ENCODE results near the gene NES.

Gene NES

DNA sequence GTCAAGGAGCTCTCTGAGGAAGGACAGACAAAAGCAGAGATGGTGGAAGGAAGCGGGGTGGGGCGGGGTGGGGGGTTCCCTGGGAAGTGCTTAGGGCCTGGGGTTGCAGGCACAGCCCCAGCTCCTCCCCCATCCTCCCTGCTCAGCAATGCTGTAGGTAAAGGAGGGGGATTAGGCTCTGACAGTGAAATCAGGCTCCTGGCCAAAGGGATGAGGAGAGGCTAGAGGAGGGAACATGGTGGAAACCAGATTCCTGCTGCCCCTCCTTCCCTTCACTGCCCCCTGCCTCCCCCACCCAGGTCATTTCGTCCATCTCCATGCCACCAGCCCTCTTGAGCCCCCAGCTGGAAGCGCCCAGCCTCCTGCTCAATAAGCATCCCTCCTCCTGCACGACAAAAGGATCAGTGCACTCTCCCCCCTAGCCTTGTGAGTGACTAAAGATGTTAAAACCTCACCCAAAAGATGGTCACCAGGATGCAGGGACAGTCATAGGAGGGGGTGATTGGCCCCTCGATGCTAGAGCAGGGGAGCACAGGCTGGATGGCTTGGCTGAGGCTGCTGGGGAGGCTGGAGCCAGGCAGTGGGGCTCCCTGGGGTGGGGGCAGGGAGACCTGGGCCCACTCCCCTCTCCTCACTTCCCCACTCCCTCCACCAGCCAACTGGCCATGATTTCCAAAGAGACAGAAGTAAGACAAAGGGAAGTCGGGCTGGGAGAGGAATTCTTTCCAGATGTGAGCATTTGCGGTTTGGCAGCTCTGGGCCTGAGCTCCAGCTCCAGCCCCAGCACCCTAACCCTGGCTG, 30.4 kb upstream of the NES start:
- DNase-seq (ENCODE audit: low read depth), result peak; percentile 79
- H3K4me3 ChIP-seq (ENCODE audit: low read length), result peak overlapping the region; percentile 34
- TF ChIP-seq, protein P1, sequence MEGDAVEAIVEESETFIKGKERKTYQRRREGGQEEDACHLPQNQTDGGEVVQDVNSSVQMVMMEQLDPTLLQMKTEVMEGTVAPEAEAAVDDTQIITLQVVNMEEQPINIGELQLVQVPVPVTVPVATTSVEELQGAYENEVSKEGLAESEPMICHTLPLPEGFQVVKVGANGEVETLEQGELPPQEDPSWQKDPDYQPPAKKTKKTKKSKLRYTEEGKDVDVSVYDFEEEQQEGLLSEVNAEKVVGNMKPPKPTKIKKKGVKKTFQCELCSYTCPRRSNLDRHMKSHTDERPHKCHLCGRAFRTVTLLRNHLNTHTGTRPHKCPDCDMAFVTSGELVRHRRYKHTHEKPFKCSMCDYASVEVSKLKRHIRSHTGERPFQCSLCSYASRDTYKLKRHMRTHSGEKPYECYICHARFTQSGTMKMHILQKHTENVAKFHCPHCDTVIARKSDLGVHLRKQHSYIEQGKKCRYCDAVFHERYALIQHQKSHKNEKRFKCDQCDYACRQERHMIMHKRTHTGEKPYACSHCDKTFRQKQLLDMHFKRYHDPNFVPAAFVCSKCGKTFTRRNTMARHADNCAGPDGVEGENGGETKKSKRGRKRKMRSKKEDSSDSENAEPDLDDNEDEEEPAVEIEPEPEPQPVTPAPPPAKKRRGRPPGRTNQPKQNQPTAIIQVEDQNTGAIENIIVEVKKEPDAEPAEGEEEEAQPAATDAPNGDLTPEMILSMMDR (conservative IDR thresholded peaks at IDR 0.05; ENCODE audit: low read length), result no peak

DNA sequence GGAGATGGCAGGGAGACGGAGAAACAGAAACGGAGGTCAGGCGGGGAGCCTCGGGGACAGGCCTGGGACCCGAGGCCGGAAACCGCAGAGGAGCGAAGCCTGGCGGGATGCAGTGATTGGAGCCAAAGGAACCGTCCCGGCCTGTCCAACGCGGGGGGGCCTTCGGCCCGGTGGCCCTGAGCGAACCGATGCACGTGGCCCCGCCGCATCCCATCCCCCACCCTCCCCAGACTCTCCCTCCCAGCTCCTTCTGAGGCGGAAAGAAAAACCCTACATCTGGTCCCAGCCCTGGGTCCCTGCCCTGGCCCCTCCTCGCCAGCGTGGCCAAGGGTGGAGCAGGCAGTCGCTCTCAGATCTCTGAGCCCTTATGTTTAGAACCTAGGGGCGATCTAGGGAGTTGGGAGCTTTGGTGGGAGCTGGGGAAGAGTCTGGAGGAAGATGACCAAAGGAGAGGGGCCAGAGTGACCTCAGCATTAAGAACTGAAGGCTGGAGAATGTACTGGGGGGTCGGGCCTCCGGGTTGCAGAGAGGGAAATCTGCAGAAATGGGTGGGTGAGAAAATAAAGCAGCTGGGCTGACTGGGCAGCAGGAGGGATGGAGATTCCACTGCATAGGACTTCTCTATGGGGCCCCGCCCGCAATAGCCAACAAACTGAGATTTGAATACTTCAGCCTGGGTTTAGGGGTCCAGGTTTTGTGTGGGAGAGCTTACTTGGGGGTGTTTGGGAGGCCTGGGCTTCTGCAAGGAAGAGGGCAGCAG, 29.6 kb upstream of the NES start:
- peak; percentile 90 for DNase-seq (ENCODE audit: low read depth)
- peak overlapping the region; percentile 69 for H3K4me3 ChIP-seq (ENCODE audit: low read length)
- TF ChIP-seq, protein P1 (conservative IDR thresholded peaks at IDR 0.05; ENCODE audit: low read length), result no peak

- peak overlapping the region; percentile 69 for H3K4me3 ChIP-seq (ENCODE audit: low read length)
- TF ChIP-seq, protein P1 (conservative IDR thresholded peaks at IDR 0.05; ENCODE audit: low read length), result peak; percentile 63
- peak; percentile 64 for DNase-seq (ENCODE audit: low read depth)
Observed at GRCh38 chr1:156705918-156706656, 28.9 kb upstream of the NES start.

DNA sequence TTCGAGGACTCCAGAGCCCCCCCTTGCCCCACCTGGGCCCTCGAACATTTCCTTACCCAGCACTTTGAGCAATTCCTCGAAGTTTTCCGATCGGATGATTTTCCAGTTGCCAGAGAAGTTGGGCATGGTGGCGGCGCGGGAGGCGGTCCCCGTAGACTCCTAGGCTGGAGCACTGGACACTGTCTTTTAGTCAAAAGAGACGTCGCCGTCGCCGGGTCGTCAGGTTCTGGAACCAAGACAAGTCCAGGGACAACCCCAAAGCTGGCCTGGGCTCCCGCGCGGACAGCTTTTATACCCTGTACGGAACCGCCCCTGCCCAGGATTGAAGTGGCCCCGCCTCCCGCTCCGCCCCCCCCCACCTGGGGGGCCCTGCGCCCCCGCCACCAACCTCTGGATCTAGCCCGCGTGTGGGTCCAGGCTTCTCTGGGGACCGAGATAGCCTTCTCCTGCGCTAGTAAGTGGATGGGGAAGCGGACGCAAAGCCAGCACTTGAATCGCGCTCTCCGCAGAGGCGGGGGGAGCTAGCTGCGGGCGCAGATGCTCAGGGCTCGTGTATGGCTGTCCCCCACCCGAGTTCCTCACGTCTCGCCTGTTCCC, 28.2 kb upstream of the NES start, which contains the start of gene CRABP2:
Gene CRABP2 (minus strand): TSS at position 263 of the 597 bp plus-strand sequence. CDS start 137 bp downstream, at position 126.
- peak within 1 kb of the TSS; percentile 69 for H3K4me3 ChIP-seq (ENCODE audit: low read length)
- TF ChIP-seq, protein P1 (conservative IDR thresholded peaks at IDR 0.05; ENCODE audit: low read length), result no peak
- DNase-seq (ENCODE audit: low read depth), result peak; percentile 45

DNA sequence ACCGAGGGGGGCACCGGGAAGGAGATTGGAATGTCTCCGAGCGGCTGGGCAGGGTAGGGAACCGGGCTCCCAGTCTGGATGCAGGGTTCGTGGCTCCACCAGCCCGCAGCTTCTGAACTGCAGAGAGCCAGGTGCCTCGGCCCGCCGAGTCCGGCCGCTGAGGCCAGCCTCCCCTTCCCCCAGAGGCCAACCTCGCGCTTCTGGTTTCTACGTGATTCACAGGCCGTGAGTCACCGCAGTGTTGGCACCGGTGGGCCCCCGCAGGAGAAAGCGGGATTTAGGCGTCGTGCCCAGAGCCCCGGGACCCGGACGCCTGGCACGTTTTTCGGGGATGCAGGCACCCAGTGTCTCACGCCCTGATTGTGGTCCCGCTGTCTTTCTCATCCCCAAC, 27.7 kb upstream of the NES start:
- peak overlapping the region; percentile 69 for H3K4me3 ChIP-seq (ENCODE audit: low read length)
- TF ChIP-seq, protein P1 (conservative IDR thresholded peaks at IDR 0.05; ENCODE audit: low read length), result no peak
- peak; percentile 62 for DNase-seq (ENCODE audit: low read depth)

DNA sequence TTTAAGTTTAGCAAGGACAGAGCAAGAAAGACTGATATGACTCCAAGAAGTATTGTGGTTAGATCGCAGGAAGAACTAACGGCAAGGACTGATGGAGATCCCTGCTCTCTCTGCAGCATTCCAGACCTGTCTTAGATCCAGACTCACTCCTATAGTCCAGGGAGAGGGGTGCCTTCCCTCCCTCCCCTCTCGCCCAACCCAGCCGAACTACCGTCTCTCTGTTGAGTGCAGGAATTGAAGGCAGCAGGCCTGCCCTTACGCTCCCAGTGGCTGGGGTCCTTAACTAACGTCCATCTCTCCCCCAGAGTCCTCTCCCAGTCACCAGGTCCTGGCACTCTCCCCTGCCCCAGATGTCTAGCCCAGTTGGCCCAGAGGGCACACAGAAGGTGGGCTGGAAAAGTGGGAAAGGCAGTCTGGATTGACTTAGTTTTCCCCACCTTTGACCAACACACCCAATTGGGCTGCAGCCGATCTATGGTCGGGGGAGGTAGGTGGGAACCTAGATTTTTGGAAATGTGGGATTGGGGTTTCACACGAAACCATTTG, 27.0 kb upstream of the NES start:
- TF ChIP-seq, protein P1 (conservative IDR thresholded peaks at IDR 0.05; ENCODE audit: low read length), result no peak
- DNase-seq (ENCODE audit: low read depth), result no peak
- H3K4me3 ChIP-seq (ENCODE audit: low read length), result peak overlapping the region; percentile 69

Measured in AG10803 (cell line).